Natural killer cell (primary cell): Measurements from ENCODE around the gene COL23A1. TPM values are rescaled to one million over a fixed set of nuclear protein-coding genes. Genes with fewer than 3 reads are reported as not detected.

Source experiments
- ATAC-seq, 3 donors: fragments of 150-1000 bp in 2 of 3; fragments of 200-7000 bp in 1 of 3; cut with Tn5 transposase; 1 replicate in 1 of 3; 2 replicates in 2 of 3; pipeline ENCODE4 v1.10.0; 2021; ENCODE audit warnings: mild to moderate bottlenecking in 2 of 3, moderate library complexity in 2 of 3
- DNase-seq, 2 donors: peaks; one replicate each; pipeline versions ENCODE4 v3.0.0 to v3.0.0-alpha.2; 2013 to 2021; ENCODE audit warnings: mixed read lengths in 1 of 2
- H3K27ac ChIP-seq: one replicate; pipeline ENCODE4 v1.5.1; 2013; ENCODE audit warnings: mild to moderate bottlenecking, low read length
- H3K27me3 ChIP-seq: one replicate; pipeline ENCODE4 v1.6.1; 2013; ENCODE audit warnings: low read length; ENCODE audit not compliant: control insufficient read depth, insufficient read depth
- H3K36me3 ChIP-seq: one replicate; pipeline ENCODE4 v1.6.1; 2013; ENCODE audit warnings: low read length; ENCODE audit not compliant: control insufficient read depth, insufficient read depth
- H3K4me1 ChIP-seq: one replicate; pipeline ENCODE4 v1.6.1; 2013; ENCODE audit warnings: low read length; ENCODE audit not compliant: control insufficient read depth, insufficient read depth
- H3K4me3 ChIP-seq: one replicate; pipeline ENCODE4 v1.5.1; 2013; ENCODE audit warnings: low read length
- H3K9me3 ChIP-seq: one replicate; pipeline ENCODE4 v1.6.1; 2013; ENCODE audit warnings: low read length; ENCODE audit not compliant: control insufficient read depth, insufficient read depth
- H3K27ac Mint-ChIP-seq, 2 donors: one replicate each; pipeline ENCODE4 v1.8.0; 2022; ENCODE audit warnings: mild to moderate bottlenecking in 2 of 2, mixed read lengths in 2 of 2, moderate library complexity in 1 of 2
- H3K27me3 Mint-ChIP-seq, 2 donors: one replicate each; pipeline ENCODE4 v1.8.0; 2022; ENCODE audit warnings: low read depth in 2 of 2, mixed read lengths in 2 of 2
- H3K36me3 Mint-ChIP-seq: one replicate; pipeline ENCODE4 v1.8.0; 2022; ENCODE audit warnings: mixed read lengths
- H3K4me1 Mint-ChIP-seq, 2 donors: one replicate each; pipeline ENCODE4 v1.8.0; 2022; ENCODE audit warnings: mixed read lengths in 2 of 2
- H3K4me3 Mint-ChIP-seq: one replicate; pipeline ENCODE4 v1.8.0; 2022; ENCODE audit warnings: mild to moderate bottlenecking, moderate library complexity, mixed read lengths
- H3K9me3 Mint-ChIP-seq, 2 donors: one replicate each; pipeline ENCODE4 v1.8.0; 2022; ENCODE audit warnings: mixed read lengths in 2 of 2
- WGBS: methylation state at CpG from one replicate; pipeline ENCODE4 v1.1.7; 2013; ENCODE audit warnings: missing lambda C conversion rate; ENCODE audit not compliant: insufficient coverage; 5-methylcytosine and 5-hydroxymethylcytosine counted together
- intact Hi-C: fragments of 100-400 bp; cut with micrococcal nuclease; formaldehyde crosslinking; loops from one replicate; pipeline ENCODE4 v1.14.2; 2022
- total RNA-seq, 4 donors: library from RNA; stranded (reverse); fragments of 120-200 nt in 1 of 4; gene quantifications; one replicate each; pipeline versions ENCODE4 v1.2.3 to v1.2.4, GENCODE V29; 2013 to 2022
- TF ChIP-seq, protein P1 (sequence below): fragments of 200-600 bp; IDR thresholded peaks from one replicate; pipeline ENCODE4 v1.8.0; 2022; ENCODE audit warnings: antibody characterized with exemption

COL23A1 gene
- total RNA-seq, 3 donors from 2014 or later (not counting 1 experiment from before 2014, with no cell fraction given), result 0.15 TPM; not detected in 2

DNA sequence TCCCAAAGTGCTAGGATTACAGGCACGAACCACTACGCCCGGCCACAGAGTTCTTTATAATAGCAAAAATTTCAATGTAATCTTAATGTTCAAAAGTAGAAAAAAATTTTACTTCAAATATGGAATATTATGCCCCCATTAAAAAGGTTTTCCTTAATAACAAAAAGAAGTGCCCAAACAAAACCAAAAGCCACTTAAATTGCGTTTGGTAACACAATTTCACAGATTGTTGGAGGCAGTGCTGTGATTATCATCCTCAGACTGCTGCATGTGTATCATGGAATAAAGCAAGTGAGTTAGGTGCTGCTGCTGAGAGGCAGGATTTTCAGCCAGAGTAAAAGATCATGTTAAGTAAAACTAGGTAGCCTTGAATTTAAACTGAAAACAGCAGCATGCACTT, 132.7 kb downstream of the COL23A1 start:
- intact Hi-C loops, result no loop called here
- Mint-ChIP-seq H3K27me3 (peaks cover 3 to 6% of the 10 kb centered on the region in 2 donors), H3K27ac (no peak overlapping the region), H3K4me3 (no peak overlapping the region), H3K4me1 (no peaks in the 10 kb centered on the region), H3K36me3 (no peaks in the 10 kb centered on the region), H3K9me3 (no peaks in the 10 kb centered on the region)
- Histone ChIP-seq H3K4me3 (no peak overlapping the region), H3K27me3 (no peaks in the 10 kb centered on the region), H3K36me3 (no peaks in the 10 kb centered on the region), H3K4me1 (no peaks in the 10 kb centered on the region), H3K27ac (no peak overlapping the region), H3K9me3 (no peaks in the 10 kb centered on the region)
- ATAC-seq (no peak), DNase-seq (no peak)
- TF ChIP-seq, protein P1, sequence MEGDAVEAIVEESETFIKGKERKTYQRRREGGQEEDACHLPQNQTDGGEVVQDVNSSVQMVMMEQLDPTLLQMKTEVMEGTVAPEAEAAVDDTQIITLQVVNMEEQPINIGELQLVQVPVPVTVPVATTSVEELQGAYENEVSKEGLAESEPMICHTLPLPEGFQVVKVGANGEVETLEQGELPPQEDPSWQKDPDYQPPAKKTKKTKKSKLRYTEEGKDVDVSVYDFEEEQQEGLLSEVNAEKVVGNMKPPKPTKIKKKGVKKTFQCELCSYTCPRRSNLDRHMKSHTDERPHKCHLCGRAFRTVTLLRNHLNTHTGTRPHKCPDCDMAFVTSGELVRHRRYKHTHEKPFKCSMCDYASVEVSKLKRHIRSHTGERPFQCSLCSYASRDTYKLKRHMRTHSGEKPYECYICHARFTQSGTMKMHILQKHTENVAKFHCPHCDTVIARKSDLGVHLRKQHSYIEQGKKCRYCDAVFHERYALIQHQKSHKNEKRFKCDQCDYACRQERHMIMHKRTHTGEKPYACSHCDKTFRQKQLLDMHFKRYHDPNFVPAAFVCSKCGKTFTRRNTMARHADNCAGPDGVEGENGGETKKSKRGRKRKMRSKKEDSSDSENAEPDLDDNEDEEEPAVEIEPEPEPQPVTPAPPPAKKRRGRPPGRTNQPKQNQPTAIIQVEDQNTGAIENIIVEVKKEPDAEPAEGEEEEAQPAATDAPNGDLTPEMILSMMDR, result no peak
- 86% methylated on average over 2 of the region's 4 CpGs for WGBS

GRCh38 chr5:178455480-178455835, 134.7 kb downstream of the COL23A1 start:
- Histone ChIP-seq H3K27me3 (no peaks in the 10 kb centered on the region), H3K36me3 (no peaks in the 10 kb centered on the region), H3K4me3 (no peak overlapping the region), H3K4me1 (no peaks in the 10 kb centered on the region), H3K27ac (no peak overlapping the region), H3K9me3 (no peaks in the 10 kb centered on the region)
- TF ChIP-seq, protein P1, result no peak
- intact Hi-C loops, result no loop called here
- DNase-seq (no peak), ATAC-seq (no peak)
- Mint-ChIP-seq H3K4me1 (no peaks in the 10 kb centered on the region), H3K27ac (no peak overlapping the region), H3K36me3 (no peaks in the 10 kb centered on the region), H3K9me3 (no peaks in the 10 kb centered on the region), H3K4me3 (no peak overlapping the region), H3K27me3 (peaks cover 3 to 20% of the 10 kb centered on the region in 2 donors)
- WGBS, result 86% methylated on average over 14 of the region's 14 CpGs

- Mint-ChIP-seq H3K36me3 (no peaks in the 10 kb centered on the region), H3K9me3 (no peaks in the 10 kb centered on the region), H3K4me3 (no peak overlapping the region), H3K4me1 (no peaks in the 10 kb centered on the region), H3K27ac (no peak overlapping the region), H3K27me3 (peaks cover 7 to 25% of the 10 kb centered on the region in 2 donors)
- Histone ChIP-seq H3K4me1 (no peaks in the 10 kb centered on the region), H3K27me3 (no peaks in the 10 kb centered on the region), H3K9me3 (no peaks in the 10 kb centered on the region), H3K36me3 (no peaks in the 10 kb centered on the region), H3K4me3 (no peak overlapping the region), H3K27ac (no peak overlapping the region)
- WGBS, result 91% methylated on average over 22 of the region's 22 CpGs
- DNase-seq (no peak), ATAC-seq (no peak)
- intact Hi-C loops, result no loop called here
- TF ChIP-seq, protein P1, result no peak
Measured at GRCh38 chr5:178454821-178455479, 135.2 kb downstream of the COL23A1 start.

GRCh38 chr5:178454303-178454702, 135.9 kb downstream of the COL23A1 start:
- Mint-ChIP-seq H3K9me3 (no peaks in the 10 kb centered on the region), H3K4me3 (no peak overlapping the region), H3K4me1 (no peaks in the 10 kb centered on the region), H3K27ac (no peak overlapping the region), H3K27me3 (peaks cover 10 to 29% of the 10 kb centered on the region in 2 donors), H3K36me3 (no peaks in the 10 kb centered on the region)
- Histone ChIP-seq H3K27me3 (no peaks in the 10 kb centered on the region), H3K4me3 (no peak overlapping the region), H3K27ac (no peak overlapping the region), H3K36me3 (no peaks in the 10 kb centered on the region), H3K9me3 (no peaks in the 10 kb centered on the region), H3K4me1 (no peaks in the 10 kb centered on the region)
- WGBS, result 84% methylated on average over 3 of the region's 3 CpGs
- DNase-seq (no peak), ATAC-seq (no peak)
- intact Hi-C loops, result no loop called here
- TF ChIP-seq, protein P1, result no peak
